SU-DHL-6 (cell line): ENCODE data around the gene RUBCNL.

ENCODE experiments used
- H2AFZ ChIP-seq: fragments of 200-600 bp; sonication (generic); 2 replicates; pipeline ENCODE4 v1.6.1; 2014; ENCODE audit warnings: low read depth, mild to moderate bottlenecking, moderate library complexity, mixed read lengths, antibody characterized with exemption, low read length; ENCODE audit not compliant: severe bottlenecking
- H3F3A ChIP-seq: fragments of 200-600 bp; shearing (Covaris generic); 2 replicates; pipeline ENCODE4 v1.6.0; 2016; ENCODE audit warnings: antibody characterized with exemption, mild to moderate bottlenecking; ENCODE audit not compliant: insufficient read depth
- H3K27ac ChIP-seq: fragments of 200-600 bp; sonication (generic); 2 replicates; pipeline ENCODE4 v1.5.1; 2016; ENCODE audit warnings: low read depth, mild to moderate bottlenecking, low read length, moderate library complexity, mixed read lengths
- H3K27me3 ChIP-seq: fragments of 200-600 bp; sonication (generic), shearing (Covaris generic); 2 replicates; pipeline ENCODE4 v1.6.0; 2014; ENCODE audit warnings: mild to moderate bottlenecking, low read length
- H3K36me3 ChIP-seq: fragments of 200-600 bp; sonication (generic); 2 replicates; pipeline ENCODE4 v1.6.1; 2014; ENCODE audit warnings: mild to moderate bottlenecking, low read length, mixed read lengths
- H3K4me2 ChIP-seq: fragments of 300-600, 200-600 bp; shearing (Covaris generic), sonication (generic); 2 replicates; pipeline ENCODE4 v1.6.0; 2014; ENCODE audit warnings: low read length, low read depth, mild to moderate bottlenecking; ENCODE audit not compliant: poor library complexity, severe bottlenecking
- H3K4me3 ChIP-seq: fragments of 200-600 bp; sonication (generic); 2 replicates; pipeline ENCODE4 v1.5.1; 2014; ENCODE audit warnings: antibody characterized with exemption, low read length, mild to moderate bottlenecking, mixed read lengths; ENCODE audit not compliant: insufficient read depth, poor library complexity, severe bottlenecking
- H3K79me2 ChIP-seq: fragments of 200-600 bp; sonication (generic); 2 replicates; pipeline ENCODE4 v1.6.1; 2014; ENCODE audit warnings: mild to moderate bottlenecking, low read length, moderate library complexity; ENCODE audit not compliant: insufficient read depth
- H3K9ac ChIP-seq: fragments of 200-600 bp; sonication (generic); 2 replicates; pipeline ENCODE4 v1.7.0; 2014; ENCODE audit warnings: mild to moderate bottlenecking, low read length
- H3K9me2 ChIP-seq: fragments of 200-600 bp; sonication (generic); replicated peaks from 2 replicates; pipeline ENCODE4 v1.6.1; 2014; ENCODE audit warnings: low read length; ENCODE audit not compliant: insufficient read depth
- H3K9me3 ChIP-seq: fragments of 200-600 bp; sonication (generic); 2 replicates; pipeline ENCODE4 v1.6.1; 2014; ENCODE audit warnings: low read length, mixed read lengths; ENCODE audit not compliant: insufficient read depth
- H4K20me1 ChIP-seq: fragments of 200-600 bp; sonication (generic); 2 replicates; pipeline ENCODE4 v1.6.1; 2014; ENCODE audit warnings: low read depth, mild to moderate bottlenecking, antibody characterized with exemption, low read length, moderate library complexity, mixed read lengths
- CTCF ChIP-seq: fragments of 200-600 bp; sonication (generic); IDR thresholded peaks from one replicate; pipeline ENCODE4 v1.5.1; 2017; ENCODE audit warnings: antibody characterized with exemption, mild to moderate bottlenecking, low read length, moderate library complexity; ENCODE audit not compliant: insufficient read depth, poor library complexity, severe bottlenecking
- EZH2phosphoT487 ChIP-seq: fragments of 200-600 bp; sonication (generic), shearing (Covaris generic); conservative IDR thresholded peaks from 2 replicates; pipeline ENCODE4 v1.6.1; 2018; ENCODE audit warnings: mild to moderate bottlenecking, antibody characterized with exemption, low read length, moderate library complexity, mixed read lengths

RUBCNL gene

GRCh38 chr13:46403851-46404732, 17.0 kb upstream of the RUBCNL start:
- TF ChIP-seq EZH2phosphoT487 (no peak), CTCF (no peak)
- H3K27ac ChIP-seq, result no peak overlapping the region
- H3K9me2 ChIP-seq, result no peaks in the 10 kb centered on the region
- peaks cover 6% of the 10 kb centered on the region for H3F3A ChIP-seq
- H3K4me3 ChIP-seq, result no peak overlapping the region
- no peak overlapping the region for H3K9ac ChIP-seq
- no peaks in the 10 kb centered on the region for H3K79me2 ChIP-seq
- no peaks in the 10 kb centered on the region for H3K36me3 ChIP-seq
- no peak overlapping the region for H2AFZ ChIP-seq
- H4K20me1 ChIP-seq, result no peaks in the 10 kb centered on the region
- no peaks in the 10 kb centered on the region for H3K27me3 ChIP-seq
- 0 out of 2 replicates have a peak, but pooled peaks cover 5% of the 10 kb centered on the region for H3K9me3 ChIP-seq
- H3K4me2 ChIP-seq, result no peak overlapping the region

- Histone ChIP-seq H2AFZ (no peak overlapping the region), H3K27me3 (no peaks in the 10 kb centered on the region), H3F3A (peaks cover 6% of the 10 kb centered on the region), H4K20me1 (no peaks in the 10 kb centered on the region), H3K36me3 (no peaks in the 10 kb centered on the region), H3K79me2 (no peaks in the 10 kb centered on the region), H3K9me2 (no peaks in the 10 kb centered on the region), H3K4me3 (no peak overlapping the region), H3K9ac (no peak overlapping the region), H3K4me2 (no peak overlapping the region), H3K27ac (no peak overlapping the region), H3K9me3 (0 out of 2 replicates have a peak, but pooled peaks cover 5% of the 10 kb centered on the region)
- TF ChIP-seq CTCF (no peak), EZH2phosphoT487 (no peak)
These were observed 15.1 kb upstream of the RUBCNL start for GRCh38 chr13:46402178-46402577.

GRCh38 chr13:46401432-46401831, 14.4 kb upstream of the RUBCNL start:
- TF ChIP-seq EZH2phosphoT487, result no peak
- no peak for TF ChIP-seq CTCF
- Histone ChIP-seq H3K36me3 (no peaks in the 10 kb centered on the region), H3K27me3 (no peaks in the 10 kb centered on the region), H3K79me2 (no peaks in the 10 kb centered on the region), H3K9ac (no peak overlapping the region), H3F3A (peaks cover 6% of the 10 kb centered on the region), H4K20me1 (no peaks in the 10 kb centered on the region), H3K4me3 (no peak overlapping the region), H3K4me2 (peak overlapping the region; percentile 50), H3K9me2 (no peaks in the 10 kb centered on the region), H3K27ac (peak overlapping the region; percentile 69), H2AFZ (peak overlapping the region; percentile 39), H3K9me3 (0 out of 2 replicates have a peak, but pooled peaks cover 5% of the 10 kb centered on the region)
